ENCODE results near the gene CAPN14.

Gene CAPN14

GRCh38 chr2:31125918-31126695, 91.2 kb downstream of the CAPN14 start:
- Histone ChIP-seq H3K36me3 (replicated peaks; ENCODE audit: insufficient read depth, low read length) (no peaks in the 10 kb centered on the region), H3K9ac (ENCODE audit: low read length) (no peak overlapping the region), H3K79me2 (ENCODE audit: low read length) (0 out of 2 replicates have a peak, but pooled peaks cover 7% of the 10 kb centered on the region), H3K4me2 (ENCODE audit: low read depth, low read length) (no peak overlapping the region), H3K9me3 (replicated peaks; ENCODE audit: insufficient read depth, low read length) (no peaks in the 10 kb centered on the region), H3K4me3 (ENCODE audit: low read length) (no peak overlapping the region), H3K27me3 (replicated peaks; ENCODE audit: insufficient read depth, low read length) (no peaks in the 10 kb centered on the region), H3K9me2 (replicated peaks; ENCODE audit: insufficient read depth, low read length) (no peaks in the 10 kb centered on the region), H3K27ac (ENCODE audit: low read length) (no peak overlapping the region), H2AFZ (ENCODE audit: low read length) (no peak overlapping the region), H3K4me1 (ENCODE audit: low read length) (no peaks in the 10 kb centered on the region), H3F3A (ENCODE audit: insufficient read depth, low read length) (no peaks in the 10 kb centered on the region), H4K20me1 (ENCODE audit: insufficient read depth, low read length) (no peaks in the 10 kb centered on the region)
- no peak for TF ChIP-seq EZH2 (optimal IDR thresholded peaks at IDR 0.05; ENCODE audit: low read depth, low read length)
- TF ChIP-seq EZH2phosphoT487 (IDR thresholded peaks at IDR 0.05; ENCODE audit: low read length): no peak
- TF ChIP-seq CTCF (IDR thresholded peaks at IDR 0.05; ENCODE audit: low read length): no peak
- DNase-seq: no peak

GRCh38 chr2:31124904-31125303, 92.4 kb downstream of the CAPN14 start:
- H2AFZ ChIP-seq (ENCODE audit: low read length): no peak overlapping the region
- 0 out of 2 replicates have a peak, but pooled peaks cover 4% of the 10 kb centered on the region for H3K79me2 ChIP-seq (ENCODE audit: low read length)
- no peaks in the 10 kb centered on the region for H3K9me2 ChIP-seq (replicated peaks; ENCODE audit: insufficient read depth, low read length)
- TF ChIP-seq EZH2 (optimal IDR thresholded peaks at IDR 0.05; ENCODE audit: low read depth, low read length) (no peak), CTCF (IDR thresholded peaks at IDR 0.05; ENCODE audit: low read length) (no peak)
- no peak for DNase-seq
- no peaks in the 10 kb centered on the region for H3K9me3 ChIP-seq (replicated peaks; ENCODE audit: insufficient read depth, low read length)
- no peaks in the 10 kb centered on the region for H3K4me1 ChIP-seq (ENCODE audit: low read length)
- no peak overlapping the region for H3K9ac ChIP-seq (ENCODE audit: low read length)
- no peaks in the 10 kb centered on the region for H3K27me3 ChIP-seq (replicated peaks; ENCODE audit: insufficient read depth, low read length)
- no peak overlapping the region for H3K4me3 ChIP-seq (ENCODE audit: low read length)
- H3K36me3 ChIP-seq (replicated peaks; ENCODE audit: insufficient read depth, low read length): no peaks in the 10 kb centered on the region
- H3F3A ChIP-seq (ENCODE audit: insufficient read depth, low read length): no peaks in the 10 kb centered on the region
- no peak overlapping the region for H3K27ac ChIP-seq (ENCODE audit: low read length)
- H4K20me1 ChIP-seq (ENCODE audit: insufficient read depth, low read length): no peaks in the 10 kb centered on the region
- H3K4me2 ChIP-seq (ENCODE audit: low read depth, low read length): no peak overlapping the region

Data from MM.1S (cell line).